SK-N-SH treated with all-trans-retinoic acid at 6 μM for 48 hours (cell line): ENCODE data around the gene SERGEF.

Source experiments
- ATAC-seq: fragments of 200-7000 bp; cut with Tn5 transposase; 3 replicates; pipeline ENCODE4 v1.9.1; 2020; ENCODE audit warnings: mild to moderate bottlenecking, moderate library complexity
- ARNTL ChIP-seq: fragments of 450-650 bp; formaldehyde crosslinking; IDR thresholded peaks from 2 replicates; pipeline ENCODE4 v1.5.0; 2020; ENCODE audit warnings: low read depth, mild to moderate bottlenecking, moderate library complexity, borderline replicate concordance
- BACH2 ChIP-seq: fragments of 250-450 bp; sonication (Bioruptor Pico); IDR thresholded peaks from 2 replicates; pipeline ENCODE4 v1.9.0; 2021; ENCODE audit warnings: mild to moderate bottlenecking, borderline replicate concordance
- CREB5 ChIP-seq: fragments of 250-450 bp; sonication (Bioruptor Pico); IDR thresholded peaks from 2 replicates; pipeline ENCODE4 v1.5.1; 2020; ENCODE audit warnings: low read depth, mild to moderate bottlenecking, moderate library complexity
- CSDC2 ChIP-seq: fragments of 250-450 bp; sonication (Bioruptor Pico); IDR thresholded peaks from 2 replicates; pipeline ENCODE4 v1.5.0; 2020; ENCODE audit warnings: mild to moderate bottlenecking, moderate library complexity
- CSRNP3 ChIP-seq: fragments of 250-450 bp; sonication (Bioruptor Pico); IDR thresholded peaks from 2 replicates; pipeline ENCODE4 v1.5.1; 2021; ENCODE audit warnings: mild to moderate bottlenecking, moderate library complexity
- ESRRG ChIP-seq: fragments of 250-450 bp; sonication (Bioruptor Pico); IDR thresholded peaks from 2 replicates; pipeline ENCODE4 v1.6.1; 2021; ENCODE audit warnings: mild to moderate bottlenecking
- GLIS3 ChIP-seq: fragments of 250-450 bp; sonication (Bioruptor Pico); IDR thresholded peaks from 2 replicates; pipeline ENCODE4 v1.5.0; 2020; ENCODE audit warnings: mild to moderate bottlenecking, moderate library complexity
- ISL1 ChIP-seq: fragments of 250-450 bp; sonication (Bioruptor Pico); IDR thresholded peaks from 2 replicates; pipeline ENCODE4 v2.1.2; 2022; ENCODE audit warnings: mild to moderate bottlenecking, moderate library complexity
- OSR1 ChIP-seq: fragments of 250-450 bp; sonication (Bioruptor Pico); IDR thresholded peaks from 2 replicates; pipeline ENCODE4 v1.8.0; 2022; ENCODE audit warnings: moderate library complexity, mild to moderate bottlenecking, inconsistent platforms
- PATZ1 ChIP-seq: fragments of 250-450 bp; sonication (Bioruptor Pico); IDR thresholded peaks from 2 replicates; pipeline ENCODE4 v1.8.0; 2020; ENCODE audit warnings: mild to moderate bottlenecking, moderate library complexity, borderline replicate concordance
- POU6F1 ChIP-seq: fragments of 250-450 bp; sonication (Bioruptor Pico); IDR thresholded peaks from 2 replicates; pipeline ENCODE4 v1.8.0; 2021; ENCODE audit warnings: low read depth, mild to moderate bottlenecking, moderate library complexity, borderline replicate concordance
- PPARA ChIP-seq: fragments of 250-450 bp; sonication (Bioruptor Pico); IDR thresholded peaks from 2 replicates; pipeline ENCODE4 v1.5.0; 2020; ENCODE audit warnings: mild to moderate bottlenecking, borderline replicate concordance
- RARB ChIP-seq: fragments of 250-450 bp; sonication (Bioruptor Pico); IDR thresholded peaks from 2 replicates; pipeline ENCODE4 v1.8.0; 2021; ENCODE audit warnings: mild to moderate bottlenecking, moderate library complexity
- SNAI2 ChIP-seq: fragments of 250-450 bp; sonication (Bioruptor Pico); IDR thresholded peaks from 2 replicates; pipeline ENCODE4 v1.5.0; 2020; ENCODE audit warnings: mild to moderate bottlenecking, moderate library complexity
- TCF4 ChIP-seq: fragments of 250-450 bp; sonication (Bioruptor Pico); IDR thresholded peaks from 2 replicates; pipeline ENCODE4 v1.8.0; 2021; ENCODE audit warnings: mild to moderate bottlenecking, moderate library complexity, borderline replicate concordance
- TOX ChIP-seq: fragments of 250-450 bp; sonication (Bioruptor Pico); IDR thresholded peaks from 2 replicates; pipeline ENCODE4 v1.8.0; 2021; ENCODE audit warnings: mild to moderate bottlenecking, moderate library complexity, borderline replicate concordance
- TSHZ2 ChIP-seq: fragments of 250-450 bp; sonication (Bioruptor Pico); IDR thresholded peaks from 2 replicates; pipeline ENCODE4 v1.5.0; 2020; ENCODE audit warnings: mild to moderate bottlenecking, moderate library complexity
- ZC3H10 ChIP-seq: fragments of 250-450 bp; sonication (Bioruptor Pico); IDR thresholded peaks from 2 replicates; pipeline ENCODE4 v1.5.1; 2021; ENCODE audit warnings: mild to moderate bottlenecking, moderate library complexity
- ZFP3 ChIP-seq: fragments of 250-450 bp; sonication (Bioruptor Pico); IDR thresholded peaks from 2 replicates; pipeline ENCODE4 v1.5.0; 2020; ENCODE audit warnings: mild to moderate bottlenecking, moderate library complexity
- ZNF565 ChIP-seq: fragments of 450-650 bp; formaldehyde crosslinking; conservative IDR thresholded peaks from 2 replicates; pipeline ENCODE4 v1.5.0; 2020; ENCODE audit warnings: low read depth, mild to moderate bottlenecking, moderate library complexity
- ZNF70 ChIP-seq: fragments of 450-650 bp; formaldehyde crosslinking; IDR thresholded peaks from 2 replicates; pipeline ENCODE4 v1.5.0; 2020; ENCODE audit warnings: mild to moderate bottlenecking, moderate library complexity
- ZNF8 ChIP-seq: fragments of 450-650 bp; formaldehyde crosslinking; IDR thresholded peaks from 2 replicates; pipeline ENCODE4 v1.5.0; 2020; ENCODE audit warnings: mild to moderate bottlenecking, moderate library complexity

The SERGEF gene

GRCh38 chr11:17952487-17952886, 60.4 kb downstream of the SERGEF start (continued):
- no peak for TF ChIP-seq BACH2 (CRISPR knock-in tag)
- no peak for TF ChIP-seq RARB (CRISPR knock-in tag)
- TF ChIP-seq TOX (CRISPR knock-in tag), result no peak

- TF ChIP-seq PPARA (no peak), ZNF70 (CRISPR knock-in tag) (no peak), CSRNP3 (CRISPR knock-in tag) (no peak), CREB5 (CRISPR knock-in tag) (no peak), RARB (CRISPR knock-in tag) (no peak), ZNF8 (no peak), ZNF565 (CRISPR knock-in tag) (no peak), ISL1 (CRISPR knock-in tag) (no peak), OSR1 (CRISPR knock-in tag) (no peak), TCF4 (no peak), TSHZ2 (CRISPR knock-in tag) (no peak), ZC3H10 (CRISPR knock-in tag) (no peak), GLIS3 (CRISPR knock-in tag) (no peak), ESRRG (CRISPR knock-in tag) (no peak), ZFP3 (CRISPR knock-in tag) (no peak), POU6F1 (CRISPR knock-in tag) (no peak), CSDC2 (CRISPR knock-in tag) (no peak), SNAI2 (no peak), PATZ1 (CRISPR knock-in tag) (no peak), TOX (CRISPR knock-in tag) (no peak)
- TF ChIP-seq, all 23 proteins: peak for 0
- ATAC-seq, result no peak
These were observed 61.0 kb downstream of the SERGEF start for GRCh38 chr11:17951685-17952388.

- no peak for ATAC-seq
- TF ChIP-seq ESRRG (CRISPR knock-in tag) (no peak), SNAI2 (no peak), GLIS3 (CRISPR knock-in tag) (no peak), OSR1 (CRISPR knock-in tag) (no peak), ISL1 (CRISPR knock-in tag) (no peak), ZFP3 (CRISPR knock-in tag) (no peak), PPARA (no peak), TSHZ2 (CRISPR knock-in tag) (no peak), ZNF70 (CRISPR knock-in tag) (no peak), TOX (CRISPR knock-in tag) (no peak), PATZ1 (CRISPR knock-in tag) (no peak), ZNF8 (no peak), ARNTL (CRISPR knock-in tag) (no peak)
These were observed 62.2 kb downstream of the SERGEF start for GRCh38 chr11:17950644-17951043.
